HepG2 (cell line): Measurements from ENCODE around the gene GCLM. TPM values are rescaled to one million over a fixed set of nuclear protein-coding genes. Genes with fewer than 3 reads are reported as not detected.
A peak's percentile ranks its signal among the peaks of the same experiment; 100 is the strongest.

ENCODE experiments used
- CHD4 ChIP-seq: fragments of 200-600 bp; sonication (generic); IDR thresholded peaks from 2 replicates; pipeline ENCODE4 v1.7.0; 2017; ENCODE audit warnings: mild to moderate bottlenecking, low read length, borderline replicate concordance
- ELF3 ChIP-seq: IDR thresholded peaks from 2 replicates; pipeline ENCODE4 v1.6.1; 2016; ENCODE audit warnings: missing genetic modification reagents, missing compliant biosample characterization
- GABPA ChIP-seq, 2 experiments: IDR thresholded peaks; 2 replicates each; pipeline ENCODE4 v1.6.1; 2011 to 2016; ENCODE audit warnings: low read depth in 2 of 2, low read length in 1 of 2, missing biosample characterization in 1 of 2, missing genetic modification characterization in 1 of 2
- GATAD2A ChIP-seq: IDR thresholded peaks from 2 replicates; pipeline ENCODE4 v1.6.1; 2016
- KDM2A ChIP-seq: sonication (generic); formaldehyde crosslinking; IDR thresholded peaks from 2 replicates; pipeline ENCODE4 v1.4.0; 2020; ENCODE audit warnings: low read depth, missing genetic modification reagents, borderline replicate concordance
- KDM4B ChIP-seq: sonication (generic); formaldehyde crosslinking; IDR thresholded peaks from 2 replicates; pipeline ENCODE4 v1.4.0; 2020; ENCODE audit warnings: missing genetic modification reagents
- LRRFIP1 ChIP-seq: sonication (generic); formaldehyde crosslinking; conservative IDR thresholded peaks from 2 replicates; pipeline ENCODE4 v1.4.0; 2020; ENCODE audit warnings: missing genetic modification reagents
- MYC ChIP-seq: sonication (generic); formaldehyde crosslinking; IDR thresholded peaks from 2 replicates; pipeline ENCODE4 v1.9.0; 2021; ENCODE audit warnings: missing genetic modification reagents, borderline replicate concordance
- NR2F2 ChIP-seq: IDR thresholded peaks from 2 replicates; pipeline ENCODE4 v1.6.1; 2012; ENCODE audit warnings: low read depth, inconsistent platforms, borderline replicate concordance
- RFX3 ChIP-seq: IDR thresholded peaks from 2 replicates; pipeline ENCODE4 v1.6.1; 2016; ENCODE audit warnings: missing biosample characterization, missing genetic modification reagents
- SUZ12 ChIP-seq: fragments of 150-350 bp; IDR thresholded peaks from 2 replicates; pipeline ENCODE4 v1.6.1; 2014; ENCODE audit warnings: low read depth, low read length
- TARDBP ChIP-seq: sonication (generic); formaldehyde crosslinking; IDR thresholded peaks from 2 replicates; pipeline ENCODE4 v1.8.0; 2022; ENCODE audit warnings: mild to moderate bottlenecking, missing genetic modification reagents
- TBL1XR1 ChIP-seq: fragments of 150-350 bp; IDR thresholded peaks from 2 replicates; pipeline ENCODE4 v1.6.1; 2014; ENCODE audit warnings: borderline replicate concordance, low read length; ENCODE audit not compliant: partially characterized antibody
- ZNF12 ChIP-seq: sonication (generic); formaldehyde crosslinking; IDR thresholded peaks from 2 replicates; pipeline ENCODE4 v1.5.0; 2020; ENCODE audit warnings: missing genetic modification reagents
- ZNF124 ChIP-seq: sonication (generic); formaldehyde crosslinking; IDR thresholded peaks from 2 replicates; pipeline ENCODE4 v1.4.0; 2020; ENCODE audit warnings: missing genetic modification reagents
- ZNF225 ChIP-seq: sonication (generic); formaldehyde crosslinking; IDR thresholded peaks from 2 replicates; pipeline ENCODE4 v1.4.0; 2020; ENCODE audit warnings: mild to moderate bottlenecking, missing genetic modification reagents
- ZNF281 ChIP-seq: sonication (generic); formaldehyde crosslinking; IDR thresholded peaks from 2 replicates; pipeline ENCODE4 v1.4.0; 2020; ENCODE audit warnings: missing genetic modification reagents, borderline replicate concordance
- ZNF556 ChIP-seq: sonication (generic); formaldehyde crosslinking; IDR thresholded peaks from 2 replicates; pipeline ENCODE4 v1.4.0; 2020; ENCODE audit warnings: mild to moderate bottlenecking, missing genetic modification reagents, borderline replicate concordance
- ZNF746 ChIP-seq: sonication (generic); formaldehyde crosslinking; IDR thresholded peaks from 2 replicates; pipeline ENCODE4 v1.8.0; 2022; ENCODE audit warnings: mild to moderate bottlenecking, missing genetic modification reagents
- ZNF773 ChIP-seq: sonication (generic); formaldehyde crosslinking; IDR thresholded peaks from 2 replicates; pipeline ENCODE4 v1.4.0; 2020; ENCODE audit warnings: missing genetic modification reagents, borderline replicate concordance
- polyA plus RNA-seq, 8 experiments: library from polyadenylated mRNA; depleted of rRNA in 3 of 8; stranded (reverse) in 7 of 8; unstranded in 1 of 8; fragments of >200 nt; fragmentation: Illumina TruSeq in 4 of 8; extraction: Trizol in 4 of 8; gene quantifications; 2 replicates each; pipeline versions ENCODE4 v1.2.1 to v1.2.3, GENCODE V29; 2011 to 2016; ENCODE audit warnings: low read depth in 4 of 8, missing spikeins in 1 of 8, mixed read lengths in 1 of 8; ENCODE audit not compliant: insufficient read depth in 1 of 8
- total RNA-seq, 5 experiments: library from RNA; depleted of rRNA; stranded (reverse); fragments of >200 nt; fragmentation: Illumina TruSeq; extraction: Trizol; gene quantifications; 2 replicates each; pipeline ENCODE4 v1.2.3, GENCODE V29; 2016; ENCODE audit warnings: low read depth in 1 of 5
- TF ChIP-seq, protein P1 (sequence below): sonication (generic); formaldehyde crosslinking; IDR thresholded peaks from 2 replicates; pipeline ENCODE4 v1.4.0; 2020; ENCODE audit warnings: mild to moderate bottlenecking, low read depth, missing genetic modification reagents
- TF ChIP-seq, protein P2 (sequence below): IDR thresholded peaks from 2 replicates; pipeline ENCODE4 v1.6.1; 2012; ENCODE audit warnings: inconsistent platforms

Gene GCLM
- total and polyA plus RNA-seq, 2 of the 13 experiments (the other 11 are each of a cell fraction or from before 2014, with no cell fraction given), result 8.7 to 29.9 TPM

DNA sequence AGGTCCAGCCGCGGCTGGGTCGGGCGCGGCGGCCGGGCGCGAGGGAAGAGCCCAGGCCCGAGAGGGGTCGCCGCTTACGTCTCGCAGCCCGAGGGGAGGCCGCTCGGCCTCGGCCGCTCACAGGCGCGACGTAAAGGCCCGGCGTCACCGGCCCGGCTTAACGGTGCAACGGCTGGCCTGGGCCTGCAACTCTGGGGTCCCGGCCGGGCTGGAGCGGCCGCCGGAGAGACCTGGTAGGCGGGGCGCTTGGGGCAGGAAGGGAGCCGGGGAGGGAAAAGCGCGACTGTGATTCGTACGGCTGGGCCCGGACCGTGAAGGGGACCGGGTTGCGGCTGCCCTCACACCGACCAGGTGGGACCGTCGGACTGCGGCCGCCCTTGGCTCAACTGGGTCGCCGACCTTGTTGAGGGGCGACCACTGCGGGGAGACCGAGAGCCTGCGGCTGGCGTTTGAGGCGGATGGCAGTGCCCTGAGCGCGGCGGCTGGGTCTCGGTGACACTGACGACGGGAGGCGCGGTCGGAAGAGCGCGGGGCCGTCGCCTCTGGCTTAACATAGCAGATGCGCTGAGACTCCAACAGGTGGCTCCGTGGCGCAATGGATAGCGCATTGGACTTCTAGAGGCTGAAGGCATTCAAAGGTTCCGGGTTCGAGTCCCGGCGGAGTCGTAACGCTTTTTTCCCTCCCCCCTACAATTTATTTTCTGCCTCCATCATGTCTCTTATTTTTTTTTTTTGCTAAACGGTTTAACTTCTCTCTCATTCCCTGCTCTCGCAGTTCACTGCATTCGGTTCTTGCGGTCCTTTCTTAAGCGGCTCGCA is 62.0 kb downstream of the GCLM start (continued):
- peak; percentile 47; the same call in 1 of the 2 replicates for TF ChIP-seq CHD4
- peak; percentile 29; the same call in 1 of the 2 replicates for TF ChIP-seq ZNF556 (CRISPR knock-in tag)
- TF ChIP-seq RFX3 (CRISPR knock-in tag), result no peak
- TF ChIP-seq ZNF124 (CRISPR knock-in tag), result 0 out of 2 replicates have a peak, but pooled peaks have one; percentile 59
- TF ChIP-seq TARDBP (CRISPR knock-in tag), result peak; percentile 81
- peak; percentile 23; the same call in 1 of the 2 replicates for TF ChIP-seq ZNF281 (CRISPR knock-in tag)
- TF ChIP-seq KDM4B (CRISPR knock-in tag), result 0 out of 2 replicates have a peak, but pooled peaks have one; percentile 54
- TF ChIP-seq, protein P1, sequence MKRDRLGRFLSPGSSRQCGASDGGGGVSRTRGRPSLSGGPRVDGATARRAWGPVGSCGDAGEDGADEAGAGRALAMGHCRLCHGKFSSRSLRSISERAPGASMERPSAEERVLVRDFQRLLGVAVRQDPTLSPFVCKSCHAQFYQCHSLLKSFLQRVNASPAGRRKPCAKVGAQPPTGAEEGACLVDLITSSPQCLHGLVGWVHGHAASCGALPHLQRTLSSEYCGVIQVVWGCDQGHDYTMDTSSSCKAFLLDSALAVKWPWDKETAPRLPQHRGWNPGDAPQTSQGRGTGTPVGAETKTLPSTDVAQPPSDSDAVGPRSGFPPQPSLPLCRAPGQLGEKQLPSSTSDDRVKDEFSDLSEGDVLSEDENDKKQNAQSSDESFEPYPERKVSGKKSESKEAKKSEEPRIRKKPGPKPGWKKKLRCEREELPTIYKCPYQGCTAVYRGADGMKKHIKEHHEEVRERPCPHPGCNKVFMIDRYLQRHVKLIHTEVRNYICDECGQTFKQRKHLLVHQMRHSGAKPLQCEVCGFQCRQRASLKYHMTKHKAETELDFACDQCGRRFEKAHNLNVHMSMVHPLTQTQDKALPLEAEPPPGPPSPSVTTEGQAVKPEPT (CRISPR knock-in tag), result no peak
- no peak for TF ChIP-seq GABPA (IDR thresholded peaks at IDR 0.05; ENCODE audit: low read depth, low read length)
- TF ChIP-seq GABPA (CRISPR knock-in tag; IDR thresholded peaks at IDR 0.05; ENCODE audit: low read depth), result peak; percentile 26
- peak; percentile 72 for TF ChIP-seq ELF3 (CRISPR knock-in tag)
- peak; percentile 97; the same call in 1 of the 2 replicates for TF ChIP-seq KDM2A
- TF ChIP-seq MYC, result peak; percentile 78; the same call in 1 of the 2 replicates
- peak; percentile 35; the same call in 1 of the 2 replicates for TF ChIP-seq GATAD2A (CRISPR knock-in tag)
- TF ChIP-seq, protein P2, sequence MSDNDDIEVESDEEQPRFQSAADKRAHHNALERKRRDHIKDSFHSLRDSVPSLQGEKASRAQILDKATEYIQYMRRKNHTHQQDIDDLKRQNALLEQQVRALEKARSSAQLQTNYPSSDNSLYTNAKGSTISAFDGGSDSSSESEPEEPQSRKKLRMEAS, result peak; percentile 59
- TF ChIP-seq LRRFIP1 (CRISPR knock-in tag), result no peak
- TF ChIP-seq SUZ12, result no peak
- 0 out of 2 replicates have a peak, but pooled peaks have one; percentile 13 for TF ChIP-seq NR2F2
- TF ChIP-seq TBL1XR1, result peak; percentile 48
- TF ChIP-seq ZNF773 (CRISPR knock-in tag), result peak; percentile 33; the same call in 1 of the 2 replicates
- TF ChIP-seq ZNF225 (CRISPR knock-in tag), result no peak; the same call in 1 of the 2 replicates
- TF ChIP-seq ZNF12 (CRISPR knock-in tag), result 0 out of 2 replicates have a peak, but pooled peaks have one; percentile 36
- TF ChIP-seq ZNF746 (CRISPR knock-in tag), result peak; percentile 46; the same call in 1 of the 2 replicates
